NCI-H446 (cell line): Measurements from ENCODE around the gene SH3TC2.

ENCODE experiments used
- DNase-seq, 2 experiments: peaks; one replicate each; lab custom pipeline; 2025; lab: John Stamatoyannopoulos, UW

Gene SH3TC2

GRCh38 chr5:148970876-148971275 lies 92.0 kb downstream of the SH3TC2 start:
- DNase-seq, result no peak

GRCh38 chr5:148970228-148970627 lies 92.6 kb downstream of the SH3TC2 start:
- peak; percentile 52 to 88 for DNase-seq

- DNase-seq, result no peak
Observed at GRCh38 chr5:148969291-148969690, 93.6 kb downstream of the SH3TC2 start.

- DNase-seq, result no peak
Observed at GRCh38 chr5:148968311-148968710, 94.6 kb downstream of the SH3TC2 start.

- DNase-seq, result no peak
Observed at GRCh38 chr5:148967783-148968182, 95.1 kb downstream of the SH3TC2 start.

GRCh38 chr5:148966938-148967337 lies 95.9 kb downstream of the SH3TC2 start:
- no peak for DNase-seq

GRCh38 chr5:148966348-148966747 lies 96.5 kb downstream of the SH3TC2 start:
- no peak for DNase-seq

GRCh38 chr5:148965511-148966265 lies 97.2 kb downstream of the SH3TC2 start:
- peak in 1 of 2 experiments; percentile 56 for DNase-seq

- DNase-seq, result no peak
Observed at GRCh38 chr5:148963664-148964063, 99.2 kb downstream of the SH3TC2 start.

- DNase-seq, result no peak
Observed at GRCh38 chr5:148962761-148963324, 100.0 kb downstream of the SH3TC2 start.

- DNase-seq, result no peak
Observed at GRCh38 chr5:148962200-148962550, 100.7 kb downstream of the SH3TC2 start.

- no peak for DNase-seq
Observed at GRCh38 chr5:148961261-148962199, 101.3 kb downstream of the SH3TC2 start.

GRCh38 chr5:148960070-148960769 lies 102.6 kb downstream of the SH3TC2 start:
- DNase-seq, result no peak

- DNase-seq, result peak; percentile 42 to 75
Observed at GRCh38 chr5:148957591-148958202, 105.2 kb downstream of the SH3TC2 start.

- peak in 1 of 2 experiments; percentile 52 for DNase-seq
Observed at GRCh38 chr5:148956477-148957385, 106.1 kb downstream of the SH3TC2 start.
